Stomach smooth muscle (tissue), 2 donors: ENCODE results near the gene SERINC4.
"Not testable (repeated sequence)": the region's sequence is repeated elsewhere in the genome, so short reads cannot be mapped to it uniquely, and the experiment has no call there.

Experiments
- H3K27ac ChIP-seq: one replicate; pipeline ENCODE4 v1.7.0; 2013; ENCODE audit warnings: mild to moderate bottlenecking, low read length, inconsistent platforms
- H3K27me3 ChIP-seq, 2 donors: one replicate each; pipeline ENCODE4 v1.7.0; 2013; ENCODE audit warnings: low read length in 2 of 2; ENCODE audit not compliant: insufficient read depth in 2 of 2, control insufficient read depth in 1 of 2
- H3K36me3 ChIP-seq, 2 donors: one replicate each; pipeline ENCODE4 v1.7.0; 2013; ENCODE audit warnings: low read length in 2 of 2; ENCODE audit not compliant: control insufficient read depth in 2 of 2, insufficient read depth in 2 of 2
- H3K4me1 ChIP-seq: one replicate; pipeline ENCODE4 v1.7.0; 2013; ENCODE audit warnings: low read length; ENCODE audit not compliant: control insufficient read depth, insufficient read depth
- H3K4me3 ChIP-seq, 2 donors: one replicate each; pipeline ENCODE4 v1.7.0; 2013; ENCODE audit warnings: low read length in 2 of 2
- H3K9ac ChIP-seq, 2 donors: one replicate each; pipeline ENCODE4 v1.7.0; 2013; ENCODE audit warnings: low read length in 2 of 2, mild to moderate bottlenecking in 1 of 2
- H3K9me3 ChIP-seq, 2 donors: one replicate each; pipeline ENCODE4 v1.7.0; 2013; ENCODE audit warnings: low read length in 2 of 2; ENCODE audit not compliant: control insufficient read depth in 2 of 2
- donor health status: healthy.
- donor health status: Pancreatic carcinoma.

The SERINC4 gene

DNA sequence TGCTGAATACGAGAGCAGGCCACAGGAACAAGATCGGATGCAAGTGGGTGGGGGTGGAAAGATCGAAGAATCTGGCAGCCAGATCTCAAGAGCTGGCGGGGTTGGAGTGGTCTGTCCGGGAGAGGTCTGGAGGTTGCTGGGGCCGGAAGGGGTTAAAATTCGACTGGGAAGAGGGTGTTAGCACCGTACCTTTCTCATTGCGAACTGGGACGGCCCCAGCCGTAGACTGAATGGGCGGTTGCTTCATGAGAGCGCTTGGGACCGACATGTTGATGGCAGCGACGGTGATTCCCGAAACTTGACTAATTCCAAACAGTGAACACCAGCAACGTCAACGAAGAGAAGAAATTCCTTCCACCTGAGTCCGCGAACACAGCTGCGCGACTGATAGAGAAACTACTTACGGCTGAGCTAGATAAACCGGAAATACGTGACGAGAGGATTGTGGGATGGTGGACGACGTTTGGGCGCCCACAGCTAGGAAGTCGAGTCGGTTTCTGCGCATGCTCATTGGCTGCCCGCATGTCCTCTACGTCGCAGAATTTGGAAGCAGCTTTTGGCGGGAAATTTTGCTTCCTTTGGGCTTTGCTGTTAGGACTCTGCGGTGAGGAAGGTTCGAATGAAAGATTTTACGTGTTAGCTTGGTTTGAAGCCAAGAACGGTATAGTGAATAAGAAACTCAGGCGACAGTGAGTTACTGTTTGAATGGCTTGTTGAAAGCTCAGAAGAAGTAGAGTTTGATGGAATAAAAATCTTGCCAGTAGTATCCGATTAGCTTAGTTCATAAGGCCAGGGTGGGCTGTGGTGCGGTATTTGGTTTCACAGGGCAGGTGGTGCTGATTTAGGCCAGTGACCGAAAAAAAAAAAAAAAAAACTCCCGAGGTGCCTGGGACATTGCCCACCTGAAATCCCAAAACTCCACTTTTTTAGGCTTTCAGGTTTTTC, 24.6 kb upstream of the SERINC4 start, which contains the start of gene MFAP1:
Gene MFAP1 (minus strand): TSS at position 389 of the 945 bp plus-strand sequence. CDS start 121 bp downstream, at position 268.
- H3K4me1 ChIP-seq, result peaks cover 15% of the 10 kb centered on the region
- no peaks in the 10 kb centered on the region for H3K36me3 ChIP-seq
- H3K9ac ChIP-seq, result peak within 1 kb of the TSS; percentile 96 to 98
- no peaks in the 10 kb centered on the region for H3K27me3 ChIP-seq
- H3K27ac ChIP-seq, result peak within 1 kb of the TSS; percentile 90
- no peaks in the 10 kb centered on the region for H3K9me3 ChIP-seq
- peak within 1 kb of the TSS; percentile 97 to 98 for H3K4me3 ChIP-seq

DNA sequence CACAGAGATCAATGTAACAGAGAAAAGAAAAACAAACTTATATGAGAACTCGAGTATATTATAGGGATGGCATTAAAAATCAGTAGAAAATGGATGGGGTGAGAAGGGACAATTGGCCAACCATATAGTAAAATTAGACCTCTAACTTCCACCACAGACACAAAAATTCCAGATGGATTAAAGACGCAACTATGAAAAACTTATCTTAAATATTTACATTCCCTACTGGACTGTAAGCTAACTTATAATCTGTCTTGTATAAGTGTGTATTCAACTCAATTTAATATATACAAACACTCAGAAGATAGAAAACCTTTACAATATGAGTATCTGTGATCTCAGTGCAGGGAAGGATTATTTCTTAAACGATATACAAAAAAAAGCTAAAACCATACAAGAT, 21.5 kb upstream of the SERINC4 start:
- Histone ChIP-seq H3K4me3 (no peak overlapping the region), H3K9ac (no peak overlapping the region), H3K9me3 (no peaks in the 10 kb centered on the region), H3K27ac (no peak overlapping the region), H3K36me3 (peaks cover 7 to 10% of the 10 kb centered on the region in 2 donors), H3K4me1 (peaks cover 10% of the 10 kb centered on the region), H3K27me3 (no peaks in the 10 kb centered on the region)

DNA sequence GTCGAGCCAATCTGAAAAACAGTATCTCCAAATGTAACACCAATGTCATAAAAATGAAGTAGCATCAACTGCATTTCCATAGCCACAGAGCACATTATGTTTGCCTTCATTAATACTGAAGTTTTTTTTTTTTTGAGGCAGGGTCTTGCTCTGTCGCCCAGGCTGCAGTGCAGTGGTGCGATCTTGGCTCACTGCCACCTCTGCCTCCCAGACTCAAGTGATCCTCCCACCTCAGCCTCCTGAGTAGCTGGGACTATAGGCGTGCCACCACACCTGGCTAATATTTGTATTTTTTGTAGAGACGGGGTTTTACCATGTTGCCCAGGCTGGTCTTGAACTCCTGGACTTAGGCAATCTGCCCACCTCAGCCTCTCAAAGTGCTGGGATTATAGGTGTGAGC, 15.0 kb upstream of the SERINC4 start:
- H3K4me1 ChIP-seq, H3K9me3 ChIP-seq, H3K9ac ChIP-seq, H3K27me3 ChIP-seq, H3K27ac ChIP-seq, H3K4me3 ChIP-seq: not testable (repeated sequence)
- peaks cover 30 to 42% of the 10 kb centered on the region in 2 donors for H3K36me3 ChIP-seq

DNA sequence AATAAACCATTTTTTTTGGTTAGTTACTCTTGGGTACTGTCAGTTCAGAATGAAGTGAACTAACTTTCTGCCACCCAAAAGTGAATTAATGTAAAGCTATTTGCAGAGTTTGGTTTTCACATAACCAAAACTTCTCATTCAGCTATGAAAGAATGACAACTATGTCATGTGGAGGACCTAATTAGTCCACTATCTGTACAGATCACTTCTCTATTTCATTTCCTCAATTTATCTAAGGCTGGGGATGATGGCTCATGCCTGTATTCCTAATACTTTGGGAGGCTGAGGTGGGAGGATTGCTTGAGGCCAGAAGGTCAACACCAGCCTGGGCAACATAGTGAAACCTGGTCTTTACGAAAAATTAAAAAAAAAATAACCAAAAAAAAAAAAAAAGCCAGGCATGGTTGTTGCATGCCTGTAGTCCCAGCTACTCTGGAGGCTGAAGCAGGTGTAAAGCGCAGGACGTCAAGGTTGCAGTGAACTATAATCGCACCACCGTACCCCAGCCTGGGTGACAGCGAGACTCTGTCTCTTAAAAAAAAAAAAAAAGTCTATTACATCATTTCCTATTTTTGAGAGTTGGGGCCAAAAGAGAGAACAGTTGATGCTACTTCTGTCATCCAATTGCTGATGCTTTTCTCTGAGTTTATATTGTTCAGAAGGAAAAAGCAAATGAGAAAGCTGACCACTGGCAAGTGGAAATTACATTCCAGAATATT, 9.1 kb upstream of the SERINC4 start:
- Histone ChIP-seq H3K9ac (no peak overlapping the region), H3K9me3 (no peaks in the 10 kb centered on the region), H3K36me3 (peaks cover 57 to 59% of the 10 kb centered on the region in 2 donors), H3K4me1 (no peaks in the 10 kb centered on the region), H3K27me3 (no peaks in the 10 kb centered on the region), H3K4me3 (no peak overlapping the region), H3K27ac (no peak overlapping the region)

DNA sequence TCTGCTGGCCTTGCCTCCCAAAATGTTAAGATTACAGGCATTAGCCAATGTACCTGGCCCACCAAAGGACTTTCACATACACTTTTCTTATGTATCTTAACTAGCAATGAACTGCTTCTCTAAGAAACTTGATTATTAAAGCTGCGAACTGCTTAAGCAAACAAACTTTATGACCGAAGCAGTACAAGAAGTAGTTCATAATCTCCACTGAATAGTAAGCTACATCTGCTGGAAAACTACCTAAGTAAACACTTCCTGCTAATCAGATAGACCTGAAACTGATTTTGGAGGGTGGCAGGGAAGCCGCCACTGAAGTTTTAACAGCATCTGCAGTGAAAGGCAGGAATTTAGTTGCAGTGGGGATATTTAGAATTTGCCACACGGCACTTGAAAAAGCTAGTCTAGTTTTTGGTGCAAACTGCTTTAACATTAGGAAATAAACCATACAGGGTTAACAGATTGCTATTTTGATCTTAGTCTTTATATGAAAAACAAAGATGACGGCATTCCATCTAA, 8.5 kb upstream of the SERINC4 start:
- Histone ChIP-seq H3K4me1 (no peaks in the 10 kb centered on the region), H3K9me3 (no peaks in the 10 kb centered on the region), H3K27me3 (no peaks in the 10 kb centered on the region), H3K36me3 (peaks cover 52 to 58% of the 10 kb centered on the region in 2 donors), H3K9ac (no peak overlapping the region), H3K27ac (no peak overlapping the region), H3K4me3 (no peak overlapping the region)

DNA sequence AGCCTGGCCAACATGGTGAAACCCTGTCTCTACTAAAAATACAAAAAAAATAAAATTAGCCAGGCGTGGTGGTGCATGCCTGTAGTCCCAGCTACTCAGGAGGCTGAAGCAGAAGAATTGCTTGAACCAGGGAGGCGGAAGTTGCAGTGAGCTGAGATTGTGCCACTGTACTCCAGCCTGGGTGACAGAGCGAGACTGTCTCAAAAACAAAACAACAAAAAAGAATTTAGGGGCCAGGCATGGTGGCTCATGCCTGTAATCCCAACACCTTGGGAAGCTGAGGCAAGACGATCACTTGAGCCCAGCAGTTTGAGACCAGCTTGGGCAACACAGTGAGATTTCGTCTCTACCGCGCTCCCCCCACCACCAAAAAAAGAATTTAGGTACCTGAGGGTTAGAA, 2.7 kb upstream of the SERINC4 start:
- Histone ChIP-seq H3K4me1 (peaks cover 25% of the 10 kb centered on the region), H3K36me3 (peaks cover 29 to 32% of the 10 kb centered on the region in 2 donors)
- not testable (repeated sequence) for H3K27ac ChIP-seq, H3K27me3 ChIP-seq, H3K9me3 ChIP-seq, H3K9ac ChIP-seq, H3K4me3 ChIP-seq

DNA sequence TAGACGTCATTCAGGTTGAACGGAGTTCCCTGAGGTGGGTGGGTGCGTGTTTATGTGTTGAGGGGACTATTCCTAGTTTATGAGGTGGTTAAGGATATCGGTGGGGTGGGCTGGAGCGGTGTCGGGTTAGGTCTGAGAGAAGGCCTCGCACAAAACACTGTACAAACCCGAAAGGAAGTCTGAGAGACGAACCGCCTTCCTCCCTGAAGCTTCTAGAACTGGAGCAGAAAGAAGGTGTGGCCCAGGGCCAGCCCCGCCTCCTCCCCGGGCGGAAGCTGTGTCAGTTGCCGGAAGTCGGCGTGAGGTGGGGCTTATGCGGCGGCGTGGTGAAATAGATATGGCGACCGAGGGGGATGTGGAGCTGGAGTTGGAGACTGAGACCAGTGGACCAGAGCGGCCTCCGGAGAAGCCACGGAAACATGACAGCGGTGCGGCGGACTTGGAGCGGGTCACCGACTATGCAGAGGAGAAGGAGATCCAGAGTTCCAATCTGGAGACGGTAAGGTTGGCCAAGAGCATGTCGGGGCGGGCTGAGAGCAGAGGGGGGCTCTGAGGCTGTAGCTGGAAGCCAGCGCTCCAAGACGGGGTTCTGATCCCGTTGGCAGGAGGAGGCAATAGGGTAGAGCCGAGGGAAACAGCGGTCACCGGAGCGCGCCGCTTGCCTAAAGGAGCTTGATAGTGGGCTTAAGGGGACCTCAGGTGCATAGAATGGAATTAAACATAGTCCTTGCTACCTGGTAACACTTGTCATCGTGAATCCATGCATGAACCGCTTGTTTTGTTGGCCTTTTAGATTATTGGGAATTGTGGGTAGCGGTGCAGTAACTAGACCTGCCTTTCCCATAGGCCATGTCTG, 494 bp upstream of the SERINC4 start, which contains the start of gene HYPK:
Gene HYPK (plus strand): TSS at position 314 of the 856 bp plus-strand sequence. CDS start 24 bp downstream, at position 338.
- H3K4me1 ChIP-seq, result peaks cover 31% of the 10 kb centered on the region
- no peaks in the 10 kb centered on the region for H3K9me3 ChIP-seq
- H3K27me3 ChIP-seq, result no peaks in the 10 kb centered on the region
- peak within 1 kb of the TSS; percentile 76 to 92 for H3K9ac ChIP-seq
- H3K36me3 ChIP-seq, result peaks cover 32 to 33% of the 10 kb centered on the region in 2 donors
- H3K27ac ChIP-seq, result peak within 1 kb of the TSS; percentile 92
- H3K4me3 ChIP-seq, result peak within 1 kb of the TSS; percentile 89 to 99

DNA sequence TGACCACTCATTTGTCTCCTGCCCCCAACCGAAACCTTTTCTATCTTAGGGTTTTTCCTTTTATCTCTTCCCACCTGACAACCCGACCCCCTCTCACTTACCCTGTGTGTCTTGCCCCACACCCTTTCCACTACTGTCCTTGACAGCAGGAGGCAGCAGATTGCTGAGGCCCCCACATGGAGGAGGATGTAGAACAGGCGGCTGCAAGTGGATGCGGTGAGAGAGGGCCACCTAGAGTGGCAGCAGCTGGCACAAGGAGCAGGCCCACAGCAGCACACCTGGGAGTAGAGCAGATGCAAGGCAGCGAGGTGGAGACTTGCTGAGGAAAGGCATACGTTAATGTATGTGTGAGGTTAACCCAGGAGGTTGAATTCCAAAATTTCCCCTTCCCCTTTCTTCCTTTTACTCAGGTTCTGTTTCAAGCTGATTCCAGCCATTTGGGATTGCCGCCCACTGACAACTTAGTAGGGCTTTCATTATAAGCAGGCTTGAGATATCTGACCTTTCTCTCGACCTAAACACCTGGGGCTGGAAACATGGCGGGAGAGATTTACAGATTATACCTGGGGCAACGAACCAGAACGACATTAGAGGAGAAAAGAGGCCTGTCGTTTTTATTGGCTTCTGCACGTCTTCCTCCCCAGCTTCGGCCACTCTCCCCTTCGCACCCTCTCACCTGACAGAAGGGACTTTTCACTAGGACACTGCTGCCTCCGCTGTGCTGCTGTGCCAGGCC, 643 bp downstream of the SERINC4 start:
- Histone ChIP-seq H3K9me3 (no peaks in the 10 kb centered on the region), H3K27me3 (no peaks in the 10 kb centered on the region), H3K36me3 (peaks cover 34 to 35% of the 10 kb centered on the region in 2 donors), H3K4me1 (peaks cover 42% of the 10 kb centered on the region), H3K4me3 (peak overlapping the region in 1 of 2 donors; percentile 99), H3K27ac (peak overlapping the region; percentile 92), H3K9ac (no peak overlapping the region)

DNA sequence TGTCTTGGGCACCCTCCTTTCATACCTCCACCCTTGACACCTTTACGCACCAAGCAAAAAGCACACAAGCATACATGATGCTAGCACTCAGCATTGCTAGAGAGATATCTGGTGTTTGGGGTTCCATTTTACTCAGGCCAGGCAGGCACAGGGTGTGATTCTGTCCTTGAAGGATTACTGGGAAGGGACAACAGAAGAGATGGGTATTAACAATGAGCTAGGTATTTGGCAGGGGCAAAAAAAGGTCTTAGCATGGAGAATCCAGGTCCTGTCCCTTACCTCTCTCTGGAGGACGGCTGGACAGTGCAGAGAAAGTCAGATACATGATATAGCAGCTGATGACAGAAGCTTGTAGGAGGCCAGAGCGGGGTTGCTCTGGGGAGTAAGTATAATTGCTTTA, 3.5 kb downstream of the SERINC4 start:
- Histone ChIP-seq H3K36me3 (peaks cover 41 to 44% of the 10 kb centered on the region in 2 donors), H3K9ac (no peak overlapping the region), H3K27me3 (no peaks in the 10 kb centered on the region), H3K27ac (no peak overlapping the region), H3K4me3 (no peak overlapping the region), H3K9me3 (no peaks in the 10 kb centered on the region), H3K4me1 (peaks cover 58% of the 10 kb centered on the region)
